ENCODE measurements around the gene FSCN2. TPM values are rescaled to one million over a fixed set of nuclear protein-coding genes. Genes with fewer than 3 reads are reported as not detected.

Gene FSCN2
- total RNA-seq, 4 donors from 2014 or later, result 1.1 to 2.3 (median 1.8) TPM; not detected in 1

GRCh38 chr17:81539571-81539900, 11.4 kb downstream of the FSCN2 start:
- TF ChIP-seq CTCF (IDR thresholded peaks at IDR 0.05) (no peak), POLR2A (IDR thresholded peaks at IDR 0.05) (no peak)
- Histone ChIP-seq H3K4me3 (no peak overlapping the region), H3K9me3 (no peaks in the 10 kb centered on the region), H3K4me1 (peaks cover 6 to 17% (median 15%) of the 10 kb centered on the region in 3 donors), H3K27me3 (peaks cover 5 to 38% (median 10%) of the 10 kb centered on the region in 4 donors), H3K27ac (no peak overlapping the region), H3K36me3 (peaks cover 3 to 66% (median 9%) of the 10 kb centered on the region in 3 donors)
- 84 to 87% methylated on average over 4 to 5 of the region's 10 CpGs for WGBS, 2 donors
- no peak for DNase-seq
- intact Hi-C loops (cut with DNase I), result no loop called here

DNA sequence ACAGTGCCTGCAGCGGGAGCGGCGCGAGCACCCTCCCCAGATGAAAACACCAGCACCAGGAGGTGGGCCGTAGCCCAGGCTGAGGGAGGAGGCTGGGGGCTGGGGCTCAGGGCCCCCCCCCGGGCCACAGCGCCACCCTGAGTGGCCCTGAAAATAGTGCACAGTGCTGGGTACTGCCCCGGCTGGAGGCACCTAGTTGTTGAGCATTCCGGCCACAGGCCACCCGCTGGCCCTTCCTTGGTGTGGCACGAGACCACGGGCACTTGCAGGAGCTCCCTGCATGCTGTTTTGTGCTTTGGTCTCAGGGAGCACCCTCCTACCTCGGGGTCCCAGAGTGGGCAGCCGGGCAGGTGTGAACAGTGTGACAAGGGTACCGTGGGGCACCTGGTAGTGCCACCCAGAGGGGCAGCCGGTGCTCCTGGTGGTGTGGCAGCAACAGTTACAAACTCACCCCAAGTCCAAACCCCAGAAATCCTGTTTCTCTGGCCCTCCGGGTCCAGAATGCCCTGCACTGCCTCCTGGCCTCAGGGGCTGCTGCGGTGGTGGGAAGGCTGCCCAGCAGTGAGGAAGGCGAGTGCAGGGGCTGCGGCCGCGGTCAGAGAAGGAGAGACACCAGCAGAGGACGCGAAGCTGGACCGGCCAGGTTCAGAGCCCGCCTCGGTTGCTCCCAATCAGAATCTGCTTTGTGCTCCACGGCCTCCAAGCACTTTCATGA, 11.9 kb downstream of the FSCN2 start:
- Histone ChIP-seq H3K27me3 (peaks cover 5 to 32% (median 10%) of the 10 kb centered on the region in 4 donors), H3K9me3 (no peaks in the 10 kb centered on the region), H3K4me3 (no peak overlapping the region), H3K4me1 (peaks cover 6 to 17% (median 15%) of the 10 kb centered on the region in 3 donors), H3K36me3 (peaks cover 3 to 71% (median 9%) of the 10 kb centered on the region in 3 donors), H3K27ac (no peak overlapping the region)
- DNase-seq, result no peak
- TF ChIP-seq POLR2A (IDR thresholded peaks at IDR 0.05) (no peak), CTCF (IDR thresholded peaks at IDR 0.05) (no peak)
- 93 to 98% methylated on average over 13 to 15 of the region's 28 CpGs for WGBS, 2 donors
- intact Hi-C loops (cut with DNase I), result no loop called here

- no CpG with 5 or more reads among the region's 14 CpGs for WGBS, 2 donors
- no peak for DNase-seq
- no peaks in the 10 kb centered on the region for H3K9me3 ChIP-seq
- intact Hi-C loops (cut with DNase I), result no loop called here
- no peak for TF ChIP-seq POLR2A (IDR thresholded peaks at IDR 0.05)
- no peak for TF ChIP-seq CTCF (IDR thresholded peaks at IDR 0.05)
- peaks cover 5 to 27% (median 10%) of the 10 kb centered on the region in 4 donors for H3K27me3 ChIP-seq
- no peak overlapping the region for H3K27ac ChIP-seq
- no peak overlapping the region for H3K4me3 ChIP-seq
- peaks cover 6 to 17% (median 15%) of the 10 kb centered on the region in 3 donors for H3K4me1 ChIP-seq
- peaks cover 8 to 77% (median 12%) of the 10 kb centered on the region in 3 donors for H3K36me3 ChIP-seq
Observed at GRCh38 chr17:81540676-81541027, 12.5 kb downstream of the FSCN2 start.

DNA sequence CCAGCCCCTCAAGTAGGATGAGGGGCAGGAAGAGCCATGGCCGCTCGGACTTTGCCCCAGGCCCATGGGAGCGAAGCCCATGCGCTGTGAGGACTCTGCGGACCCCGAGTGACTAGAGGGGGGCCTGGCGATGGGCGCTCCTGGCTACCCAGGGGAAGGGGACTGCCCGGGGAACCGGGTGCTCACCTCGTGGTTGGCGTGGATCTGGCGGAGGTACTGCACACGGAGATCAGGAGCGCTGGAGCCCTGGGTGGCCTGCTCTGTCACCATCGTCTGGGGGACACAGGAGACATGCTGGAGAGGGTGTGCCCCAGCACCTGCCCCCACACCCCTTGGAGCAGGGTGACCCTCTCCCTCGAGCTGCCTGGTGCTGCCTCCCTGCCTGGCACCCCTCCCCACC, 12.9 kb downstream of the FSCN2 start:
- DNase-seq, result no peak
- 60 to 92% methylated on average over 1 to 9 of the region's 17 CpGs for WGBS, 2 donors
- Histone ChIP-seq H3K27ac (no peak overlapping the region), H3K9me3 (no peaks in the 10 kb centered on the region), H3K27me3 (peaks cover 3 to 22% (median 8%) of the 10 kb centered on the region in 4 donors), H3K4me3 (no peak overlapping the region), H3K36me3 (peaks cover 8 to 81% (median 17%) of the 10 kb centered on the region in 3 donors), H3K4me1 (peaks cover 6 to 16% (median 14%) of the 10 kb centered on the region in 3 donors)
- TF ChIP-seq POLR2A (IDR thresholded peaks at IDR 0.05) (no peak), CTCF (IDR thresholded peaks at IDR 0.05) (no peak)
- intact Hi-C loops (cut with DNase I), result no loop called here

- Histone ChIP-seq H3K27ac (no peak overlapping the region), H3K27me3 (peaks cover 0 to 6% (median 0%) of the 10 kb centered on the region in 4 donors), H3K36me3 (peaks cover 18 to 97% (median 32%) of the 10 kb centered on the region in 3 donors), H3K4me3 (no peak overlapping the region), H3K4me1 (peaks cover 0 to under 1% (median 0%) of the 10 kb centered on the region in 3 donors), H3K9me3 (no peaks in the 10 kb centered on the region)
- DNase-seq, result no peak
- intact Hi-C loops (cut with DNase I), result no loop called here
- WGBS, 2 donors, result 78 to 83% methylated on average over 3 of the region's 15 CpGs
- TF ChIP-seq POLR2A (IDR thresholded peaks at IDR 0.05), result no peak
- no peak for TF ChIP-seq CTCF (IDR thresholded peaks at IDR 0.05)
Observed at GRCh38 chr17:81542431-81543338, 14.5 kb downstream of the FSCN2 start.

Measured in esophagus squamous epithelium (tissue), 5 donors.